ENCODE measurements around the gene ANXA4.

ANXA4 gene

DNA sequence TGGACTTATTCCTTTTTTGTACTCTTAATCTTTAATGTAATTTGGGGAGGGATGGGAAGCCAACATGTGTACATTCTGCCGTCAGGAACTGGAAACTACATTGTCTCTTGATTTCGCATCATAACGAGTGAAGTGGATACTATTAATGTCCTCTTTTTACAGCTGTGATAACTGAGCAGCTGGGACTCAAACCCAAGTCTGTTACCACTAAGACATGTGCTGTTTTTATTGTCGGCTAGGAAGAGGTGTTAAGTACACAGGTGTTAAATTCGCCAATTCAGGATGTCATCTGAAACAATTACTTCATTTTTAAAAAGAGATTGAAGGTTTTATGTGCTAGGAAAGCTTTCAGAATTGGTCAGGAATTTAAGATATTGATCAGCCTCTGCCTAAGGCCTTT lies 94.4 kb downstream of the ANXA4 start:
- no peak overlapping the region for H3K4me3 ChIP-seq (ENCODE audit: low read depth, low read length)

GRCh38 chr2:69837533-69837932 lies 95.6 kb downstream of the ANXA4 start:
- no peak overlapping the region for H3K4me3 ChIP-seq (ENCODE audit: low read depth, low read length)

DNA sequence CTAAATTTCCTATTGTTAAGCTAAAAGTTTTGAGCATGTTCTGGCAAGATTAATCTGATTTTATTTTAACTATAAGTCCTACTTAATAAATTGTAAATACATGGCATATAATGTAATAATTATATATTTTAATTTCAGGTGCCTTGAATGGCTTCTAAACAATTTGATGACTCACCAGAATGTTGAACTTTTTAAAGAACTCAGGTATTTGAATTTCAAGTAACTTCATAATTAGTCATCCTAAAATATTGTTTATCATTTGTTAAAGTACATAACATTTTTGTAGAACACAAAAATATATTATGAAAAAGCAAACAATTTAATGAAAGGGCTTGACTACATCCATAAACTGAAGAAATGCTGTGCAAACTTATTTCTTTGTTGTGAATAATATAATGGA lies 102.1 kb downstream of the ANXA4 start:
- no peak overlapping the region for H3K4me3 ChIP-seq (ENCODE audit: low read depth, low read length)

GRCh38 chr2:69844560-69844959 lies 102.6 kb downstream of the ANXA4 start:
- H3K4me3 ChIP-seq (ENCODE audit: low read depth, low read length): no peak overlapping the region

- no peak overlapping the region for H3K4me3 ChIP-seq (ENCODE audit: low read depth, low read length)
Observed at GRCh38 chr2:69846182-69847067, 104.5 kb downstream of the ANXA4 start.

GRCh38 chr2:69847068-69847828 lies 105.3 kb downstream of the ANXA4 start:
- H3K4me3 ChIP-seq (ENCODE audit: low read depth, low read length): no peak overlapping the region

- no peak overlapping the region for H3K4me3 ChIP-seq (ENCODE audit: low read depth, low read length)
Observed at GRCh38 chr2:69848186-69848790, 106.4 kb downstream of the ANXA4 start.

GRCh38 chr2:69858261-69858660 lies 116.3 kb downstream of the ANXA4 start:
- H3K4me3 ChIP-seq (ENCODE audit: low read depth, low read length): no peak overlapping the region

DNA sequence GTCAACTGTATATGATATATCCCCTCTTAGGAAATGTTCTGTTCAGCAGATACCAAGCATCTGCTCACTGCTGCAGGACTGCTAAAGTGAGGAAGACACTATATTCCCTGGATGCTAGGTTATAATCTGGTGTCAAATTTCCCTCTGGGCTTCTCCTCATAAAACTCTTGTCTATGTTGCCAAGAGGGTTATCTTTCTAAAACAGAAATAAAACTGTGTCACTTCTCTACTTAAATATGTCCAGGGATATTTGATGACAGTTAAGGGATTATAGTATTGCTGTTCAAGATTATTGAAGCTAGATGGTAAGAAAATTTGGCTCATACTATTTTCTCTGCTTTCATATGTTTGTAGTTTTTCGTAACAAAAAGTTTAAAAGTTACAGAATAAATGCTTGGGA lies 121.4 kb downstream of the ANXA4 start:
- H3K4me3 ChIP-seq (ENCODE audit: low read depth, low read length): no peak overlapping the region
